Prostate gland (tissue), 2 donors: ENCODE measurements around the gene TAF9B. TPM values are rescaled to one million over a fixed set of nuclear protein-coding genes. Genes with fewer than 3 reads are reported as not detected.

Experiments used
- DNase-seq: peaks from one replicate; pipeline ENCODE4 v3.0.0-alpha.2; 2019; ENCODE audit warnings: low spot score
- H3K27ac ChIP-seq, 2 donors: fragments of 200-600 bp; sonication (generic); 2 replicates each; pipeline ENCODE4 v1.5.1; 2017 to 2019
- H3K27me3 ChIP-seq: fragments of 200-600 bp; sonication (generic); replicated peaks from 2 replicates; pipeline ENCODE4 v1.5.1; 2019; ENCODE audit not compliant: insufficient read depth
- H3K36me3 ChIP-seq, 2 donors: fragments of 200-600 bp; sonication (generic); 1 replicate in 1 of 2; 2 replicates in 1 of 2; pipeline versions ENCODE4 v1.5.1 to v1.8.1; 2017 to 2019
- H3K4me1 ChIP-seq: fragments of 200-600 bp; sonication (generic); replicated peaks from 2 replicates; pipeline ENCODE4 v1.5.1; 2019
- H3K4me3 ChIP-seq, 2 donors: fragments of 200-600 bp; sonication (generic); 2 replicates each; pipeline ENCODE4 v1.5.1; 2017 to 2019
- H3K9me3 ChIP-seq: fragments of 200-600 bp; sonication (generic); 2 replicates; pipeline ENCODE4 v1.5.1; 2017
- POLR2A ChIP-seq: fragments of 450-650 bp; IDR thresholded peaks from one replicate; pipeline ENCODE4 v1.6.1; 2016; ENCODE audit warnings: antibody characterized with exemption, mild to moderate bottlenecking
- POLR2AphosphoS5 ChIP-seq: sonication (generic); formaldehyde crosslinking; IDR thresholded peaks from one replicate; pipeline ENCODE4 v1.6.1; 2017; ENCODE audit warnings: antibody characterized with exemption
- WGBS: methylation state at CpG from one replicate; pipeline ENCODE4 v1.1.5; 2018; 5-methylcytosine and 5-hydroxymethylcytosine counted together
- intact Hi-C: fragments of 100-400 bp; cut with DNase I; formaldehyde crosslinking; loops from one replicate; pipeline ENCODE4 v1.14.2; 2022
- total RNA-seq, 2 donors: library from RNA; depleted of rRNA; stranded (reverse); fragments of >200 nt; gene quantifications; one replicate each; pipeline ENCODE4 v1.1.0, GENCODE V29; 2016
- TF ChIP-seq, protein P1 (sequence below), 4 experiments: fragments of 200-600 bp in 2 of 4; fragments of 450-650 bp in 2 of 4; sonication (generic) in 2 of 4; IDR thresholded peaks; 1 replicate in 3 of 4; 2 replicates in 1 of 4; pipeline ENCODE4 v1.5.1; 2016 to 2019; ENCODE audit warnings: antibody characterized with exemption in 4 of 4, mild to moderate bottlenecking in 2 of 4, moderate library complexity in 2 of 4

TAF9B gene
- total RNA-seq, 2 donors from 2014 or later = 27.0 to 37.4 TPM

DNA sequence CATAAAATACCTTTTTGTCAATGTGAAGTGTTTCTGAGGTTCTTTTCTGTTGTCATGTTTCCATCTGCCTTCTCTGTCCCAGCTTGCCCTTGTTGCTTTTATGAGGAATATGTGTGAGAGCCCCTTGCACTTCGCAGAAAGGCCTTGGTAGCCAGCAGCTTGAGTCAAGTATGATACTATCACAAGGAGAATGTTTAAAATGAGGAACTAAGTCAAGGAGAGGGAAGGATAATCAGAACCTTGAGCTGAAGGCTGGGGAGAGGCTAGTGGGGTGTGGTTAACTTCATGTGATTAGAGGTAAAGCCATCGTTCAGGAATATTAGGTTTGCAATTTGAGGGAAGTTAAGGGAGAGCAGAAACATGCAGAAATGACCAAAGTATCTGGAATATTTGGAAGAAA, 22.7 kb downstream of the TAF9B start:
- no peak for DNase-seq
- Histone ChIP-seq H3K36me3 (no peaks in the 10 kb centered on the region), H3K9me3 (no peaks in the 10 kb centered on the region), H3K27ac (no peak overlapping the region), H3K27me3 (no peaks in the 10 kb centered on the region), H3K4me3 (no peak overlapping the region), H3K4me1 (no peaks in the 10 kb centered on the region)
- WGBS = 37% methylated on average over 2 of the region's 2 CpGs
- no peak for TF ChIP-seq POLR2A
- TF ChIP-seq, protein P1, sequence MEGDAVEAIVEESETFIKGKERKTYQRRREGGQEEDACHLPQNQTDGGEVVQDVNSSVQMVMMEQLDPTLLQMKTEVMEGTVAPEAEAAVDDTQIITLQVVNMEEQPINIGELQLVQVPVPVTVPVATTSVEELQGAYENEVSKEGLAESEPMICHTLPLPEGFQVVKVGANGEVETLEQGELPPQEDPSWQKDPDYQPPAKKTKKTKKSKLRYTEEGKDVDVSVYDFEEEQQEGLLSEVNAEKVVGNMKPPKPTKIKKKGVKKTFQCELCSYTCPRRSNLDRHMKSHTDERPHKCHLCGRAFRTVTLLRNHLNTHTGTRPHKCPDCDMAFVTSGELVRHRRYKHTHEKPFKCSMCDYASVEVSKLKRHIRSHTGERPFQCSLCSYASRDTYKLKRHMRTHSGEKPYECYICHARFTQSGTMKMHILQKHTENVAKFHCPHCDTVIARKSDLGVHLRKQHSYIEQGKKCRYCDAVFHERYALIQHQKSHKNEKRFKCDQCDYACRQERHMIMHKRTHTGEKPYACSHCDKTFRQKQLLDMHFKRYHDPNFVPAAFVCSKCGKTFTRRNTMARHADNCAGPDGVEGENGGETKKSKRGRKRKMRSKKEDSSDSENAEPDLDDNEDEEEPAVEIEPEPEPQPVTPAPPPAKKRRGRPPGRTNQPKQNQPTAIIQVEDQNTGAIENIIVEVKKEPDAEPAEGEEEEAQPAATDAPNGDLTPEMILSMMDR (IDR thresholded peaks at IDR 0.05) = no peak
- no peak for TF ChIP-seq POLR2AphosphoS5
- intact Hi-C loops = no loop called here

DNA sequence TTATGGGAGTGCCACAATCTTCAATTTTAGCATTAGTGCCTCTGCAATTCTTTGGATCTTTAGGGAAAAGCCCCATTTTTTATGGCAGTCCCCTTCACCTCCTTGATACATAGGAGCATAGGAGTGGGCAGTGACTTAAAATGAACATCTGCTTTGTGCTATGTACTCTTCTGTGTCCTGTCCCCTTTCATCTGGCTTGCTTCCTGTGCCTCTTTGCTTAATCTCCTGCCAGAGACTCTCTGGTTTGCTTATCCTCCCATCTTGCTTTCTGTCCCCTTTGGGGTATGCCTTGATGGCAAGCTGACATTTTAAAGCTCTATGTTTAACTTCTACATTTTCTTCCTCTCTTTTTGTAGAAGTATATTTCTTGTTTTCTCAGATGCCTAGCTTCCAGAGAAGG, 23.1 kb downstream of the TAF9B start:
- intact Hi-C loops = no loop called here
- TF ChIP-seq, protein P1 (IDR thresholded peaks at IDR 0.05) = no peak
- TF ChIP-seq POLR2AphosphoS5 (no peak), POLR2A (no peak)
- no peak for DNase-seq

DNA sequence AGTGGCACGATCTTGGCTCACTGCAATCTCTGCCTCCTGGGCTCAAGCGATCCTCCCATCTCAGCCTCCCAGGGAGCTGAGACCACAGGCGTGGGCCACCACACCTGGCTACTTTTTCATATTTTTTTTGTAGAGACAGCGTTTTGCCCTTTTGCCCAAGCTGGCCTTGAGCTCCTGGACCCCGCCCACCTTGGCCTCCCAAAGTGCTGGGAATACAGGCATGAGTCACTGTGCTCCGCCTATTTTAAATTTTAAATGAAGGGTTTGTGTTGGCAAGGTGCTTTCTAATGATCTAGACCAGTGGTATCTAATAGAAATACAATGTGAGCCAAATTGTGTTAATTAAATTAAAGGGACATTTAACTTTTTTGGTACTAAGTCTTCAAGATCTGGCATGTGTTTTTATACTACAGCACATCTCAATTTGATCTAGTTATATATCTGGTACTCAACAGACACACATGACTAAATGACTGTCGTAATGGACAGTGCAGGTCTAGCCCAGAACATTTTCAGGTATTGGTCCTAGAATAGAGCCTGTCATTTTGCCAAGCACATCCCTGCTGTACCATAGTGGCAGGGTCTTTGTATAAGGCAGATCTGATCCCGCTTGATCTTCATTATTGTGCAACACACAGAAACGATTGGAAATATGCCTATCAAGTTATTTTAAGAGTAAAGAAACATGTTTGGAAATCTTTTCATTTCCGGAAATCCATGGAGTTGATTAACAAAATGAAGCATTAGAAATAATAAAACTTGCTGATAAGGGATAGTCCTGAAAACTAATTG, 28.1 kb downstream of the TAF9B start:
- DNase-seq = no peak
- TF ChIP-seq, protein P1 (IDR thresholded peaks at IDR 0.05) = no peak
- no peak for TF ChIP-seq POLR2AphosphoS5
- no peak for TF ChIP-seq POLR2A
- H3K9me3 ChIP-seq = no peaks in the 10 kb centered on the region
- intact Hi-C loops = no loop called here
- H3K4me3 ChIP-seq = no peak overlapping the region
- WGBS = 93% methylated on average over 10 of the region's 10 CpGs
- H3K4me1 ChIP-seq = no peaks in the 10 kb centered on the region
- no peaks in the 10 kb centered on the region for H3K36me3 ChIP-seq
- H3K27me3 ChIP-seq = no peaks in the 10 kb centered on the region
- H3K27ac ChIP-seq = no peak overlapping the region

More for the DNA sequence above, 23.1 kb downstream of the TAF9B start:
- no peaks in the 10 kb centered on the region for H3K36me3 ChIP-seq
- no peaks in the 10 kb centered on the region for H3K4me1 ChIP-seq
- H3K27me3 ChIP-seq = no peaks in the 10 kb centered on the region
- H3K27ac ChIP-seq = no peak overlapping the region
- no peaks in the 10 kb centered on the region for H3K9me3 ChIP-seq
- no peak overlapping the region for H3K4me3 ChIP-seq

DNA sequence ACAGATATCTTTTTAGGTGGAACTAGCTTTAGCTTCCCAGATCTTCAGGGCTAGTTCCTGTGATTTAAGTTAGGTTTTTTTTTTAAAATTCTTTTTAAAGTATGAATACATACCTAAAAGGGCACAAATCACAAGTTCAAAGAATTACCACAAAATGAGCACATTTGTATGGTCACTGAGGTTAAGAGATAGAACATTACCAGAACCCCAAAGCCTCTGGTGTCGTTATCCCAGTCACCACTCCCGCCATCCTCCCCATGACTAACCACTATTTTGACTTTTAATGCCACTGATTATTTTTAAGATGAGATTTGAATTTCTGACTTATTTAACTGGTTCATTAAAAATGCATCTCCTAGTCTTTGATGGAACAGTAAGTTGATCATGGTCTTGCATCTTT, 30.0 kb downstream of the TAF9B start:
- no peak for TF ChIP-seq POLR2A
- TF ChIP-seq, protein P1 (IDR thresholded peaks at IDR 0.05) = no peak
- no peak for TF ChIP-seq POLR2AphosphoS5
- no peak for DNase-seq
- Histone ChIP-seq H3K4me3 (no peak overlapping the region), H3K27ac (no peak overlapping the region), H3K9me3 (no peaks in the 10 kb centered on the region), H3K4me1 (no peaks in the 10 kb centered on the region), H3K27me3 (no peaks in the 10 kb centered on the region), H3K36me3 (no peaks in the 10 kb centered on the region)
- intact Hi-C loops = loop anchor here (10.0 kb wide), 1 partner anchor 205 kb away; no protein-coding TSS in a partner anchor
- 95% methylated on average over 2 of the region's 2 CpGs for WGBS

DNA sequence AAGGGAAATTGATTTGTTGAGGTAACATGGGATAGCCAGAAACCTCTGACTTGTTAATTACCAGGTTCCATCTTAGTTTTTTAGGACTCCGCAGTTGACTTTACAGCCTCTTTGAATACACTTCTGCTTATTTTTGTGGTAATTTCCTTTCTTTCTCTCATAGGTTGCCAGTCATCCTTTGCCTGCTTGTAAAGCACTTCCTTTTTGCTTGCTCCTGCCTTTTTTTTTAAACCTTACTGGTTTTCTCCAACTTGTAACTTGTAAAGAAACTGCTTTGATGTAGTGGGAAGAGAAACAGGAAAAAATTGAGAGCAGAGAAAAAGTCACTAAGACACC, 32.8 kb downstream of the TAF9B start:
- H3K36me3 ChIP-seq = no peaks in the 10 kb centered on the region
- no peak overlapping the region for H3K4me3 ChIP-seq
- intact Hi-C loops = loop anchor here (10.0 kb wide), 1 partner anchor 202 kb away; no protein-coding TSS in a partner anchor
- 86% methylated on average over 1 of the region's 1 CpG for WGBS
- H3K27me3 ChIP-seq = no peaks in the 10 kb centered on the region
- DNase-seq = no peak
- no peaks in the 10 kb centered on the region for H3K4me1 ChIP-seq
- H3K27ac ChIP-seq = no peak overlapping the region
- no peaks in the 10 kb centered on the region for H3K9me3 ChIP-seq
- TF ChIP-seq POLR2A (no peak), POLR2AphosphoS5 (no peak)
- TF ChIP-seq, protein P1 (IDR thresholded peaks at IDR 0.05) = no peak
